Skeletal muscle tissue (tissue), 4 donors: Measurements from ENCODE around the gene CCDC71. TPM values are rescaled to one million over a fixed set of nuclear protein-coding genes. Genes with fewer than 3 reads are reported as not detected.

ENCODE experiments used
- H3K27ac ChIP-seq: one replicate; pipeline ENCODE4 v1.7.0; 2013; ENCODE audit warnings: mild to moderate bottlenecking, low read depth, low read length, inconsistent platforms
- H3K27me3 ChIP-seq, 3 donors: one replicate each; pipeline ENCODE4 v1.7.0; 2013; ENCODE audit warnings: low read length in 3 of 3; ENCODE audit not compliant: control insufficient read depth in 3 of 3, insufficient read depth in 3 of 3
- H3K36me3 ChIP-seq, 3 donors: one replicate each; pipeline ENCODE4 v1.7.0; 2013; ENCODE audit warnings: low read length in 3 of 3; ENCODE audit not compliant: control insufficient read depth in 3 of 3, insufficient read depth in 3 of 3
- H3K4me1 ChIP-seq, 3 donors: one replicate each; pipeline ENCODE4 v1.7.0; 2013; ENCODE audit warnings: low read length in 3 of 3, mild to moderate bottlenecking in 3 of 3; ENCODE audit not compliant: control insufficient read depth in 3 of 3, insufficient read depth in 3 of 3
- H3K4me3 ChIP-seq, 3 donors: one replicate each; pipeline ENCODE4 v1.7.0; 2013; ENCODE audit warnings: low read length in 3 of 3
- H3K9ac ChIP-seq, 3 donors: one replicate each; pipeline ENCODE4 v1.7.0; 2013; ENCODE audit warnings: low read length in 3 of 3, mild to moderate bottlenecking in 3 of 3, moderate library complexity in 2 of 3, low read depth in 1 of 3
- H3K9me3 ChIP-seq, 3 donors: one replicate each; pipeline ENCODE4 v1.7.0; 2013; ENCODE audit warnings: low read length in 3 of 3; ENCODE audit not compliant: control insufficient read depth in 3 of 3
- total RNA-seq: library from RNA; depleted of rRNA; stranded (reverse); fragments of >200 nt; gene quantifications from one replicate; pipeline ENCODE4 v1.2.3, GENCODE V29; 2014
- donor health status: Osteomylitis.

The CCDC71 gene
- total RNA-seq, 1 donor from 2014 or later, result 11.5 TPM

DNA sequence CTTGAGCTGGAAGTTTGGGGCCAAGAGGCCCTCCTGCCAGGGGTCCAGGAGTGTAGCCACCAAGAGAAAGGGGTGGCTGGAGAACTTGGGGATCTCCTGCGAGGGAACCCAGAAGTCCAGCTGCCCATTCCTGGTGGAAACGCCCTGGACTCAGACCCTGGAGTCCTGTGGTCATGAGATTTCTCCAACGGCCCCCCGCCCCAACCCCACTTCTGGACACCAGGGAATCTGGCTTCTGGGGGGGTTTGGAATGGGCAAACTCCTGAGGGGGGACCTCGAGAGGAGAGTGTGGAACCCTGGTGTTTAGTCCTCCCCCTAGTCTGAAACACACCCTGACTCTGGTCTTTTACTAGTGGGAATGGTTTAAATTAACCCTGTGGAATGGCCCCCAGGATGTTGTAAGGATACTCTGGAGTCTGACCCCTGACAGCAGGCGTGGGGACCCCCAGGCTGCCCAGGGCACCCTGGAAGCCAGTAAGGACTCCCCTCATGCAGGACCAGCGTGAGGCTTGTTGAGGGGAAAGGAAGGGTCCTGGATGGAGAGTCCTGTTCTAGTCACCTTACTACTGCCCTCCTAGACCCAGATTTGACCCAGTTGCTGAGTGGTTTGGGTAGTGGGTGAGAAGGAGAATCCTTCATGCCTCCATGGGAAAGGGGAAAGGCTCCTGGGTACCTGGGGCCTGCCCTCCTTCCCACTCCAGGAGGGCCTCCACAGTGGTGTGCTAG, 5.8 kb upstream of the CCDC71 start:
- Histone ChIP-seq H3K27ac (peak overlapping the region; percentile 94), H3K9me3 (no peaks in the 10 kb centered on the region), H3K27me3 (no peaks in the 10 kb centered on the region), H3K4me1 (peaks cover 39 to 51% (median 48%) of the 10 kb centered on the region in 3 donors), H3K9ac (peak overlapping the region; percentile 95 to 98 (median 97)), H3K4me3 (peak overlapping the region; percentile 91 to 98 (median 93)), H3K36me3 (peaks cover 20 to 28% (median 27%) of the 10 kb centered on the region in 3 donors)

GRCh38 chr3:49171119-49171774, 5.1 kb upstream of the CCDC71 start, which contains the start of gene KLHDC8B:
TSS of gene KLHDC8B (plus strand) at chr3:49171598. CDS start at chr3:49172770, 1,172 bp downstream.
- H3K36me3 ChIP-seq, result peaks cover 19 to 26% (median 24%) of the 10 kb centered on the region in 3 donors
- H3K27me3 ChIP-seq, result no peaks in the 10 kb centered on the region
- H3K4me3 ChIP-seq, result peak within 1 kb of the TSS; percentile 91 to 98 (median 93)
- H3K27ac ChIP-seq, result peak within 1 kb of the TSS; percentile 94
- peak within 1 kb of the TSS; percentile 95 to 98 (median 97) for H3K9ac ChIP-seq
- peaks cover 0 to 4% (median 0%) of the 10 kb centered on the region in 3 donors for H3K9me3 ChIP-seq
- H3K4me1 ChIP-seq, result peaks cover 46 to 55% (median 55%) of the 10 kb centered on the region in 3 donors

- H3K36me3 ChIP-seq, result peaks cover 13 to 21% (median 18%) of the 10 kb centered on the region in 3 donors
- H3K9ac ChIP-seq, result peak overlapping the region; percentile 95 to 98 (median 97)
- no peaks in the 10 kb centered on the region for H3K27me3 ChIP-seq
- H3K4me3 ChIP-seq, result peak overlapping the region; percentile 91 to 98 (median 93)
- H3K4me1 ChIP-seq, result peaks cover 46 to 56% (median 52%) of the 10 kb centered on the region in 3 donors
- peak overlapping the region; percentile 94 for H3K27ac ChIP-seq
- H3K9me3 ChIP-seq, result peaks cover 0 to 4% (median 0%) of the 10 kb centered on the region in 3 donors
Observed at GRCh38 chr3:49170744-49171118, 4.6 kb upstream of the CCDC71 start.

DNA sequence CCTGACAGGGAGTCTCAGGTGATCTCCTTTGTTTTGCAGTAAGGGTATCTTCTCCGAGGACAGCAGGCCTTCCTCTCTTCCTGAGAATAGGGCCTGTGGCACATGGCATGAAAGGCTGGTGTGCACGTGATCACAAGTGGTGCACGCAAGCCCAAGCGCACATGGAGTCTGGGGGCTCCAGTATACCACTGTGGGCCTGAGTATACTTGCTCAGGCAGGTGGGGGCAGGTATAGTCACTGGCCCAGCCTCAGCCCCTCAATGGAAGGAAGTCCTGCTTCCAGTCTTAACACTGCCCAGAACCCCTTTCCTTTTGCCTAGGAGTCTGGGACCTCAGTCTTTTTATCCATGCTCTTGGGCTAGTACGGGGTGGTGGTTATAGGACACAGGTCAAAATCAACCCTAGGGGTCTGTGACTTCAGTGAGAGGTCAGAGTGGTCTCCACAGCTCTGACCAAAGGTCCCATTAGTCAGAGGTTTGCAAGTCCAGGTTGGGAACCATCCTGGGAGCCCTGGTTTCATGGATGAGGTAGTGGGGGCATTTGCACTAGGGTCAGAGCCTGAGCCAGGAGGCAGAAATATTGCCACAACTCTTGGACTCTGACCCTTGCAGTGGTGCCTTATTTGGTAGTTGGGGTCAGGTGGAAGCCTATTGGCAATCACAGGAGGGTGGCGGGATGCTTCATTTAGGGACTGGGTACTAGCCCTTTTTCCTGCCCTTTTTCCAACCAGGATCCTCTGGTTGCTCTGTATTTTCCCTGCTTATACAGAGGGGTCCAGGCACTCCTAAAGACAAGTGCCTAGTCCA, 823 bp upstream of the CCDC71 start:
- peak overlapping the region; percentile 87 for H3K27ac ChIP-seq
- peak overlapping the region; percentile 89 to 94 (median 91) for H3K4me3 ChIP-seq
- peaks cover 0 to 4% (median 0%) of the 10 kb centered on the region in 3 donors for H3K9me3 ChIP-seq
- H3K27me3 ChIP-seq, result no peaks in the 10 kb centered on the region
- H3K4me1 ChIP-seq, result peaks cover 30 to 55% (median 46%) of the 10 kb centered on the region in 3 donors
- peak overlapping the region in 2 of 3 donors; percentile 90 to 93 for H3K9ac ChIP-seq
- peaks cover 18 to 19% (median 18%) of the 10 kb centered on the region in 3 donors for H3K36me3 ChIP-seq

DNA sequence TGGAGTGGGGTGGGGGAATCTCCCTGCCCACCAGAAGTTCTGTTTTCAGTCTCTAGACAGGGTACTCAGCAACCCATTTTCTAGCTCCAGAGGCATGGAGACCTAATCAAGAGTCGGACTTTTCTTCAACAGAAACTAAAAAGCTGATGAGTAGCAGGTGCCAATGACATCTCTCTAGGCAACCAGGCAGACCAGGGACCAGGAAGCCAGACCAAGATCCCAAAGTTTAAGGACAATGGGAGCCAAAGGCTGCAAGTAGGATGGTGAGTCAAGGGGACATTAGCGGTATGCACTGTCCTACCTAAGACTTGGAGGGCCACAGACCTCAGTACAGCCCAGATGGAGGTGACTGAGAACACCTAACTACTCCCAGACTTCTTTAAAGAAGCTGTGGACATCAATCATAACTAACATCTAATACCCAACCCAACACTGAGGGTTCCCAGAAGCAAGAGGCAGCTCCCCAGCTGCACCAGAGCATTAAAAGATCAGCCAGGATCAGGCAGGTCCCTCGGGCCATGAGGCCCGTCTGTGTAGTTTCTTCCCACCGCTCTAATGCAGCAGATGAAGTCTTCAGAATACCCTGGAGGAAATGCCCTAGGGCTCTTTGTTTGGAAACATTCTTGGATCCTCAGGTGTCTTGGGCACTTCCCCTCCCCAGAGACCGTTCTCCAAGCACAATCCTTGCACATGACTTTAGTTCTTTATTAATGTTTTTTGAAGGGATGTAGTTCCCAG, 979 bp downstream of the CCDC71 start:
- H3K4me3 ChIP-seq, result peak overlapping the region; percentile 89 to 94 (median 91)
- H3K27ac ChIP-seq, result peak overlapping the region; percentile 87
- peak overlapping the region; percentile 90 to 93 (median 92) for H3K9ac ChIP-seq
- peaks cover 24 to 49% (median 40%) of the 10 kb centered on the region in 3 donors for H3K4me1 ChIP-seq
- H3K27me3 ChIP-seq, result no peaks in the 10 kb centered on the region
- H3K36me3 ChIP-seq, result peaks cover 19 to 24% (median 22%) of the 10 kb centered on the region in 3 donors
- H3K9me3 ChIP-seq, result peaks cover 0 to 4% (median 0%) of the 10 kb centered on the region in 3 donors

- Histone ChIP-seq H3K4me1 (peaks cover 24 to 49% (median 40%) of the 10 kb centered on the region in 3 donors), H3K36me3 (peaks cover 19 to 24% (median 22%) of the 10 kb centered on the region in 3 donors), H3K9ac (no peak overlapping the region)
Observed at GRCh38 chr3:49163609-49164008, 2.5 kb downstream of the CCDC71 start.

DNA sequence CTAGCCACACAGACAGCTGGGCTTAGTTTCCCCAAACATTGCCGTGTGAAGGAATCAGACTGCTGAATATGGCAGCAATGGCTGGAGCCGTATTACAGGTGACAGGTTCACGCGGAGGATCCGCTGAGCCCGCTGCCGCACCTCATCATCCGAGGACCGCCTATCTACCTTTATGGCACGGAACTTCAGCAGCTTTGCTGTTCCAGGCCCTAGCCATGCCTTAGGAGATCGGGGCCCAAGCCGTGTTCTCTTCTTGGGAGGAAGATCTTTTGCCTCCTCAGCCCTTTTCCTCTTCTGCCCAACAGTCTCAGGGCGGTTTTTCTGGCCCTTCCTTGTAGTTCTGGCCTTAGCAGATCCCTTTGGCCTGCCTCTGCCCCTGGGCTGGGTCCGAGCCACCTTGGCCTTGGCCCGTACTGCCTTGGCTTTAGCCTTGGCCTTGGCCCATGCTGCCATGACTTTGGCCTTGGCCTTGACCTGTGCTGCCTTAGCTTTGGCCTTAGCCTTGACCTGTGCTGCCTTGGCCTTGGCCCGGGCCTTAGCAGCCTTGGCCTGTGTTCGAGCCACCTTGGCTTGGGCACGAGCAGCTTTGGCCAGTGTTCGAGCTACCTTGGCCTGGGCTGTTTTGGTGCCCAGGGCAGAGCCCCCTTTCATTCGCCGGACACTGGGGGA, 3.2 kb downstream of the CCDC71 start:
- Histone ChIP-seq H3K9me3 (peaks cover 0 to 4% (median 0%) of the 10 kb centered on the region in 3 donors), H3K36me3 (peaks cover 19 to 24% (median 22%) of the 10 kb centered on the region in 3 donors), H3K9ac (no peak overlapping the region), H3K27me3 (no peaks in the 10 kb centered on the region), H3K4me1 (peaks cover 24 to 49% (median 40%) of the 10 kb centered on the region in 3 donors), H3K27ac (no peak overlapping the region), H3K4me3 (no peak overlapping the region)

More at GRCh38 chr3:49163609-49164008, 2.5 kb downstream of the CCDC71 start:
- Histone ChIP-seq H3K27ac (no peak overlapping the region), H3K4me3 (no peak overlapping the region), H3K27me3 (no peaks in the 10 kb centered on the region), H3K9me3 (peaks cover 0 to 4% (median 0%) of the 10 kb centered on the region in 3 donors)

- no peak overlapping the region for H3K27ac ChIP-seq
- H3K4me3 ChIP-seq, result no peak overlapping the region
- H3K9ac ChIP-seq, result no peak overlapping the region
- no peaks in the 10 kb centered on the region for H3K27me3 ChIP-seq
- peaks cover 22 to 44% (median 40%) of the 10 kb centered on the region in 3 donors for H3K4me1 ChIP-seq
- H3K36me3 ChIP-seq, result peaks cover 19 to 24% (median 22%) of the 10 kb centered on the region in 3 donors
- H3K9me3 ChIP-seq, result peaks cover 0 to 4% (median 0%) of the 10 kb centered on the region in 3 donors
Observed at GRCh38 chr3:49161808-49162530, 4.2 kb downstream of the CCDC71 start.
